GM21619 (cell line): ENCODE results near the gene PROSER2.
A peak's percentile ranks its signal among the peaks of the same experiment; 100 is the strongest.
"Not testable (repeated sequence)": the region's sequence is repeated elsewhere in the genome, so short reads cannot be mapped to it uniquely, and the experiment has no call there.

Experiments used
- ATAC-seq: cut with Tn5 transposase; IDR thresholded peaks from one replicate; pipeline ENCODE4 v1.9.1; 2021; ENCODE audit not compliant: unreplicated experiment

Gene PROSER2

DNA sequence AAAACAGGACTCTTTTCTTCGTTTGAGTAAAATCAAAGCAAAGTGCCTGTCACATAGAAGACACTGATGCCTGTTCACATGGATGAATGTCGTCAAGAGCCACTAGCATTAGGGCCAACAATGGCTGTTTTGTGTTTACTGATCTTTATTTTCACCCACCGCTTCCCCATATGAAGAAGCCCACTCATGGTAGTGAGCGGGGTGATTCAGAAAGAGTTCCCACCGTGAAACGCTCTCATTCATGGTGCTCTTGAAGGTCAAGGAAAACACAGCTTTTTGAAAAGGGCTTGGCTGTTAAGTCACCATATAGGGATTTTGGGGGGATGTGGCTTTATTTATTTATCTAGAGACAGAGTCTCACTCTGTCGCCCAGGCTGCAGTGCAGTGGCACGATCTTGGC, 12.5 kb downstream of the PROSER2 start:
- no peak for ATAC-seq

DNA sequence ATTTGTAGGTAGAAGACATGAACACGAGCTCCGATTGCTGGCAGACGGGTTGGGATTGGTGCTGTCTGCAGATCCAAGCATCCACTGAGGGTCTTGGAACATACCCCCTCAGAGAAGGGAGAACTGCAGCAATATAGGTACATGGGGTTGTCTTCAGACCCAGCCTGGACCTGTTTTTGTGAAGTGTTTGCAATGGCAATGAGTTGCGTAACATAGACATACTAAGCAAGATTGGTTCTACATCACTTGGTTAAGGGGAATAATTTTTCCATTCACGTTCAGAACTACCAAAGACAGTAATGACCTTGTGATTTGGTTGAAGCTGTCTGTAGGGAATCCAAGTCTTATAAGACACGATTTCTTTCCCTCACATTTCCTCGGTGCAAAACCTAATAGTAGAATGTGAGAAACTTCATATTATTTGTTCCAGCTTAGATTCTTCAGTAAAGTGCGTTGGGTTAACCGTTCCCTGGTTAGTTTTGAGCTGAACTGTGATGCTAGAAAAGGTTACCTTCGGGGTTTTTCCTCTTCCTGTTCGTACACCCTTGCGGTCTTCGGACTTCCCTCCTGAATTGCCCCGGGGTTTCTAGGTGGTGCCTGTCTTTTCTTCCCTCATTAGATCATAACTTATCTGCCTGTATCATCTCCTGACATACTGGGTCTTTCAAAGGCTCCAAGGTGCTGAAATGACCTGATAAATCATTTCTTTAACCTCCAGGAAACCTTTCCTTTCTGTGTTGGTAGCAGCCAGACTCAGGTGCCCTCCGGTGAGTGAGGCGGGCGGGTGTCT, 14.4 kb downstream of the PROSER2 start:
- no peak for ATAC-seq

- no peak for ATAC-seq
These were observed 15.2 kb downstream of the PROSER2 start for GRCh38 chr10:11838298-11838852.

- ATAC-seq = no peak
These were observed 18.2 kb downstream of the PROSER2 start for GRCh38 chr10:11841375-11841774.

GRCh38 chr10:11842411-11842810, 19.3 kb downstream of the PROSER2 start:
- ATAC-seq = no peak

DNA sequence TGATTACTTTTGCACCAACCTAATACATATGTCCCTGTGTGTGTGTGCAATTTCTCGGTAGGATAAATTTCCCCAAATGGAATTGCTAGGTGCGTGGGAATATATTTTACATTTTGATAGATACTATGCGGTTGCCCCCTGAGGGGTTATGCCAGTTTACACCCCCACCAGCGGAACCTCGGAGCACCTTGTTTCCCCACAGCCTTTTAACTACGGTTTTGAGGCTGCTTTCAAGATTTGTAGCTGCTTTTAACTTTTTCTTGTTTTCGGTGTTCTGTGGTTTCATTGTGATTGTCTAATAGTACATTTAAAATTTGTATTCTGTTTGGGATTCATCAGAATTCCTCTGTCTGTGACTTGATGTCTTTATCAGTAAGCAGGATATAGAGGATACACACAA, 22.0 kb downstream of the PROSER2 start:
- ATAC-seq = no peak

DNA sequence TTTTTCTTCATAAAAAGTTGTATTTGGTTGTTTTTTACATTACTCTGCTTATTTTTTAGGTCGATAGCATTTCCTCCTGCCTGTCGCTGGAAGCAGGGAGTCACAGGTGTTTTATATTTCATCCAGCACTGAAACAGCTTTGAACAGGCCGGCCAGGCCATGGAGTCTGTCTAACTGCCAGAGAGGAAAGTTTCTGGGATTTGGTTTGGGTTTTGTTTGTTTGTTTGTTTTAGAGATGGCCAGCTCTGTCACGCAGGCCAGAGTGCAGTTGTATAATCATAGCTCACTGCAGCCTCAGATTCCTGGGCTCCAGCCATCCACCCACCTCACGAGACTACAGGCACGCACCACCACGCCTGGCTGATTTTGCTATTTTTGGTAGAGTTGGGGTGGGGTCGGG, 23.4 kb downstream of the PROSER2 start:
- ATAC-seq = no peak

DNA sequence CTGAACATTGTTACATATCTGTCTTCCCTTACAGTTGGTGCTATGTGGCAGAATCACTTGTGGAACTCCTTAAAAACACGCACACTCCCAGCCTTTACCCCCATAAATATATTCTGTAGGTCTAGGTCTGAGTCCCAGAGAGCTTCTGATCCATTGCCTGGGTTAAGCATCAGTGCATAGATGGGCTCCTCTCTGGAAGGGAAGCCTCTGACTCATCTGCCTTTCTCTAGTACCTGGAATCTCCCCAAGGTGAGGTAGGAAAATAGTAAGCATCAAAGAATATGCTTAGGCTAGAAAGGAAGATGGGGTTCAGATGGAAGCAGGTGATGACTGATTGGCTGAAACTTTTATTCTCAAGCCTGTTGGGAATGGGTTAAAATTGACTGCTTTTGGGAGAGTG, 26.1 kb downstream of the PROSER2 start:
- no peak for ATAC-seq

- ATAC-seq = no peak
These were observed 26.8 kb downstream of the PROSER2 start for GRCh38 chr10:11849911-11850310.

DNA sequence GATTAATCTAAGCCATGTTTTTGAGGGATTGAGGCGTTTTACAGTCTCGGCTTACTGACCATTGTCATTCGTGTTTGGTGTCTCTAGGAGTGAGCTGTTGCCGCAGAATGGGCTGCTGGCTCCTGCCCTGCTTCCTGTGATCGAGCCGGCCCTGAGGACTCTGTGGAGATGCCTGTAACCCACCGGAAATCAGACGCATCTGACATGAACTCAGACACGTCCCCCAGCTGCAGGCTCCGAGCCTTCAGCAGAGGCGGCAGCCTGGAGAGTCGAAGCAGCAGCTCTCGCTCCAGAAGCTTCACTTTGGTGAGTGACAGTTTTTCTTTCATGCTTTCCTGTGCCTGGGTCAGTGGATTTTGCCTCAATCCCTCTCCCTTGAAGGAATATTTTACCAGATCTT, 28.8 kb downstream of the PROSER2 start:
- no peak for ATAC-seq

DNA sequence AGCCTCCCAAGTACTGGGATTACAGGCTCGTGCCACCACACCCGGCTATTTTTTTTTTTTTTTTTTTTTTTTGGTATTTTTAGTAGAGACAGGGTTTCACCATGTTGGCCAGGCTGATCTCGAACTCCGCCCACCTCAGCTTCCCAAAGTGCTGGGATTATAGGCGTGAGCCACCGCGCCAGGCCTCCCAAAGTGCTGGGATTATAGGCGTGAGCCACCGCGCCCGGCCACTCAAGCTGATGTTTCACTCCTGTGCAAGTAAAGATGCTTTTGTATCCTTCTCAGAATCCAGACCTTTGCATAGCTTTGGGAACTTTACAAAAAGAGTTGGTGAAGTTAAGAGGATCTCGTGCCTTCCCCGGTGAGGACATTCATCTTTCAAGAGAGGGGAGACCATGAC, 29.5 kb downstream of the PROSER2 start:
- not testable (repeated sequence) for ATAC-seq

- no peak for ATAC-seq
These were observed 30.3 kb downstream of the PROSER2 start for GRCh38 chr10:11853468-11853867.

DNA sequence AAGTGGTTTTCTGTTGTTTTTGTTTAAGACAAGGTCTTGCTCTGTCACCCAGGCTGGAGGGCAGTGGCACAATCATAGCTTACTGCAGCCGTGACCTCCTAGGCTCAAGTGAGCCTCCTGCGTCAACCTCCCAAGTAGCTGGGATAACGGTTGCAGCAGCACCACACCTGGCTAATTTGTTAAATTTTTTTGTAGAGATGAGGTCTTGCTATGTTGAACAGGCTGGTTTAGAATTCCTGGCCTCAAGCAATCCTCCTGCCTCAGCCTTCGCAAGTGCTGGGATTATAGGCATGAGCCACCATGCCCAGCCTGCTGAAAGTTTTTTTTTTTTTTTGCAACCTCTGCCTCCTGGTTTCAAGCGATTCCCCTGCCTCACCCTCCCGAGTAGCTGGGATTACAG, 31.1 kb downstream of the PROSER2 start:
- ATAC-seq = no peak

- ATAC-seq = no peak
These were observed 32.9 kb downstream of the PROSER2 start for GRCh38 chr10:11856089-11856488.

GRCh38 chr10:11856678-11857077, 33.5 kb downstream of the PROSER2 start:
- no peak for ATAC-seq

DNA sequence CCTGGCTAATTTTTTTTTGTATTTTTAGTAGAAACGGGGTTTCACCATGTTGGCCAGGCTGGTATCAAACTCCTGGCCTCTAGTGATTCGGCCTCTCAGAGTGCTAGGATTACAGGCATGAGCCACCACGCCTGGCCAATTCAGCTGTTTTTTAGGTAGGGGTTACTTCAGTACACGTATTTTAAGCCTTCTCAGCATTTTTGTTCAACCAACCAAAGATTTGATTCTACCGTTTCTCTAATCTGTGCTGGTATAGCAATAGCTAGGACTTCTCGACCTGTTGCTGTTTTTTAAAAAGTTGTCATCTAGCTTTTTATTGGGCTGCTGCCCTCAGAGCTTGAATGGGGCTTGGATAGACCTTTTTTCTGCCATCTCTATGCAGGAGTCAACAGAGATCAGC, 34.9 kb downstream of the PROSER2 start:
- no peak for ATAC-seq

GRCh38 chr10:11861341-11861740, 38.2 kb downstream of the PROSER2 start:
- no peak for ATAC-seq

DNA sequence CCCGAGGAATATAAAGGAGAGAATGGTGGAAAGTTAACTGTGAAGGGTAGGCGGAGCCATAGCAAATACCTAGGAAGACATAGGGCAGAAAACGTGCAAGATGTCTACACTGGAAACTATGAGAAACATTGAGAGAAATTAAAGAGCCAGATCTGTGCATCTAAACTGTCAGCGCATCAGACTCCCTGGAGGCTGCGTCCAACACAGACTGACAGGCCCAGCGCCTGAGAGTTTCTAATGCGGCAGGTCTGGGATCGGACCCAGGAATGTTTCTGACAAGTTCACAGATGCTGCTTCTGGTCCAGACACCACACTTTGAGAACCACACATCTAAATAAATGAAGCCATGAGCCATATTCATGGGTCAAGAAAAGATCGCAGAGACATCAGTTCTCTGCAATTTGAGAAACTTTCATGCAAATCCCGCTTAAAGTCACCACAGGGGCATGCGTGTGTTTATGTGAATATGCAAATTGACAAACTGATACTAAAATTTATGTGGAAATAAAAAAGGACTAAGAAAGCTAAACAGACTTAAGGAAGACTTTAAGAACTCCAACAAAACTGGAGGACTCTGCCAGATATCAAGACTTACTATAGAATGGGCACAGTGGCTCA, 38.8 kb downstream of the PROSER2 start:
- ATAC-seq = no peak

- ATAC-seq = peak; percentile 97
These were observed 40.4 kb downstream of the PROSER2 start for GRCh38 chr10:11863353-11864109.

GRCh38 chr10:11864727-11865126, 41.6 kb downstream of the PROSER2 start:
- ATAC-seq = no peak

DNA sequence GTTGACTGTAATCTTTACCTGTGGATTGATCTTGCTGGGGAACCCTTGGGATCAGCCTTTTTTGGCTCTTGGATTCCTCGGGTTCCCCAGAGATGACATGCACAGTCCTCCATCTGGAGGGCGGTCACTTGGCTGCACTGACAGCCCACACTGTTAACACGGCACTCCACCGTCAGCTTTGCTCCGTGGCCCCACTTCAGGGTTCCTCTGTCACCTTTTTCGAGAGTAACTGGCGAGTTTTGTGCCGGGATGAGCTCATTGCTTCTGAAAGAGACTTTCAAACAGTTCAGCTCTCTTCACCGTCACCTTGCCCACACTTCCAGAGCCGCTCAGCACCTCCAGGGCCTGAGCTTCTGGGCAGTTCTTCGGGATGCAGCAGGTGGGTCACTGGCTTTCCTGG, 42.4 kb downstream of the PROSER2 start:
- ATAC-seq = no peak
